Mononuclear cell (primary cell): Measurements from ENCODE around the gene ABCA4. TPM values are rescaled to one million over a fixed set of nuclear protein-coding genes. Genes with fewer than 3 reads are reported as not detected.

Experiments
- H3K27me3 ChIP-seq: 2 replicates; pipeline ENCODE4 v1.6.0; 2011; ENCODE audit warnings: low read length, control low read depth; ENCODE audit not compliant: insufficient read depth
- H3K4me1 ChIP-seq: 2 replicates; pipeline ENCODE4 v1.5.1; 2011; ENCODE audit warnings: mild to moderate bottlenecking, low read length, control low read depth; ENCODE audit not compliant: insufficient read depth
- H3K4me3 ChIP-seq: 2 replicates; pipeline ENCODE4 v1.5.1; 2011; ENCODE audit warnings: mild to moderate bottlenecking, low read length, moderate library complexity
- H3K9me3 ChIP-seq: 2 replicates; pipeline ENCODE4 v1.5.1; 2011; ENCODE audit warnings: low read depth, mild to moderate bottlenecking, control low read depth, low read length
- total RNA-seq: library from RNA; depleted of rRNA; stranded (reverse); fragments of >200 nt; gene quantifications from one replicate; pipeline ENCODE4 v1.2.3, GENCODE V29; 2012

Gene ABCA4
- total RNA-seq, 1 donor, result not detected

DNA sequence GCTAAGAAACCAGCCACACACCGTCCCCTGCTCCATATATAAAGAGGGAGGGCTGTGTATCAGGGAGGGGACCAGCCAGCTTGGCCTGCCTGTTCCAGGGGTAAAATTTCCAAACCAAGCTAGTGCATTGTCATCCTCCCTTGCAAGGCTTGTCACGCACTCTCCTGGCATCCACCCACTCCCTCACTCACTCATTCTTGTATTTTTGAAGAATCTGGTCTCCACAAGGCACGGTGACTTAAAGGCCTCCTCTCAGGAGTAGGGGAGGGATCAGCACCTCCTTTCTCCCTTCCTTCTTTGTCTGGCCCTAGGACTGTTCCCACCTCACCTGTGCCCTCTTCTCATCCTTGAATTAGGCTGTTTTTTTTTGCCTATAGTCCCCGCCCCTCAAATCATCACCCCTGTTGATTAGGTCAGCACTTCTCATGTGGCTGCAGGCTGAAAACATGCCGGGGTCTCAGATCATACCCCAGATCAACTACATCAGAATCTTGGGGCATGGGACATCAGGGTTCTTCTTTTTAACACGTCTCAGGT is 5.0 kb downstream of the ABCA4 start:
- H3K4me3 ChIP-seq, result no peak overlapping the region

DNA sequence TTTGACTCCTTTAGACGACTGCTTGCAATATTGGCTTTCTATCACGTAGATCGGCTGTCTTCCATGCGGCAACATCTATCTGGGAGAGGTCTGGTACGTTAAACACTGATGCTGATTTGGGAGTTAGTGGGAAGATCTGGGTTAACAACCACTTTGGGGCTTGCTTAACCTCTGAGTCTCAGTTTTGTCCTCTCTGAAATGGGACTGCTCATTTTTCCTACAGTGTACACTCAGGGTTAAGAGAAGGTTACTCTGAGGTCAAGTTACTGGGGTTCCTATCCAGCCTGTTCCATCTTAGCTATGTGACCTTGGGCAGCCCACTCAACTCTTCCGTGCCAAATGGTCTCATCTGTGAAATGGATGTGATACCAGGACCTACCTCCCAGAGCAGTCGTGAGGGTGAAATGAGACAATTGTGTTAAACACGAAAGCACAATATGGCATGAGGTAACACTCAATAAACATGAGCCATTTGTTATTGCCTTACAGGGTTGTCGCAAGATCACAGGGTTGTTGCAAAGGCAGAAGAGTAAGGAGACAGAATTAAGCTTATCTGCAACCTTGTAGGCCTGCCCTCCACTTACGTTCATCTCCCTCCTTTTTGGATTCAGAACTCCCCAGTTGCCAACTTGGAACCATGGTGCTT is 5.6 kb downstream of the ABCA4 start:
- Histone ChIP-seq H3K4me3 (no peak overlapping the region), H3K9me3 (no peaks in the 10 kb centered on the region), H3K27me3 (peaks cover 5% of the 10 kb centered on the region)

More for the DNA sequence above, 5.0 kb downstream of the ABCA4 start:
- Histone ChIP-seq H3K4me1 (no peaks in the 10 kb centered on the region), H3K27me3 (peaks cover 5% of the 10 kb centered on the region), H3K9me3 (no peaks in the 10 kb centered on the region)

DNA sequence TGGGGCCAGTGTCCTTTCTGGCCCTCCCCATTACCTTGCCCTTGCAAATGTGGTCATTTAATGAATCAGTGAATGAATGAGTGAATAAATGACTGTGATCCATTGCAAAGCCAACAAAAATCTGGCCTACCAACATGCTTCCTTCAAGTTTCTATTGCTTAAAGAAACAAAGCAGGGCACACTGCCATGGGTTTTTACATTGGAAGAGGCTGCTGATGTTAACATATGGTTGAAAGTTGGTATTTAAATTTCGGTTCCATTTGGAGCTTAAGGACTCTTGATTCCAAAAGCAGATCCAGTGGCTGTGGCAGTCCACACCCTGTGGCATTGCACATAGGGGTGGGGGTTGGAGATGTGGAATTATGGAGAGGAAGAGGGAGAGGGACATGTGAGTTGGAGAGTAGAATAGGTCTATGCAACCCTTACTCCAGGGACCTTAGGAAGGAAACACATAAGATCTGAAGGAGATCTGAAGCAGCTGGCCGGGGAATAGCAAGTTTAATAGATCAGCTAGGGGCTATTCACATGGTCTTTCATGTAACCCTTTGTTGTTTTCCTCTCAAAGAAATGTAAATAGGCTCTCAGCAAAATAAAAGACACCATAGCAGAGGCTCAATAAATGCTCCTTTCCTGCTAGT is 7.2 kb downstream of the ABCA4 start:
- H3K4me3 ChIP-seq, result no peak overlapping the region
- no peaks in the 10 kb centered on the region for H3K9me3 ChIP-seq
- no peaks in the 10 kb centered on the region for H3K4me1 ChIP-seq
- H3K27me3 ChIP-seq, result peaks cover 5% of the 10 kb centered on the region

More for the DNA sequence above, 5.6 kb downstream of the ABCA4 start:
- H3K4me1 ChIP-seq, result no peaks in the 10 kb centered on the region

DNA sequence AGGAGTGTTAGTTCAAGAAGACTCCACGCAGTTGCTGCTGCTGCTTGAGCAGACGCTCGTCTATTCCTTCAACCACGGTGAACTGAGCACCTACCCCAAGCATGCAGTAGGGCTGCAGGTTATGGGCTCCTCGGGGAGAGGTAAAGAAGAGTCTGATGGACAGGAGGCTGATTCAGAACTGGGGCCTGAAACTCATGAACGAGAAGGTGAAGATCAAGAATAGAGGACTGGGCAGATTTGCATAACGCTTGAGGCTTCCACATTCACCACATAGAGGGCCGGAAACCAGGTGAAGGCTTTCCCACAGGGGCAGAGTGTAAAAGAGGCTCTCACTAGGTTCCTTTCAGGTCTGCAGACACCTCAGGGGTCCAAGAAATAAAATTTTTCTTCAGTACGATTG is 9.1 kb downstream of the ABCA4 start:
- no peaks in the 10 kb centered on the region for H3K4me1 ChIP-seq
- H3K9me3 ChIP-seq, result no peaks in the 10 kb centered on the region
- peaks cover 15% of the 10 kb centered on the region for H3K27me3 ChIP-seq
- H3K4me3 ChIP-seq, result no peak overlapping the region

DNA sequence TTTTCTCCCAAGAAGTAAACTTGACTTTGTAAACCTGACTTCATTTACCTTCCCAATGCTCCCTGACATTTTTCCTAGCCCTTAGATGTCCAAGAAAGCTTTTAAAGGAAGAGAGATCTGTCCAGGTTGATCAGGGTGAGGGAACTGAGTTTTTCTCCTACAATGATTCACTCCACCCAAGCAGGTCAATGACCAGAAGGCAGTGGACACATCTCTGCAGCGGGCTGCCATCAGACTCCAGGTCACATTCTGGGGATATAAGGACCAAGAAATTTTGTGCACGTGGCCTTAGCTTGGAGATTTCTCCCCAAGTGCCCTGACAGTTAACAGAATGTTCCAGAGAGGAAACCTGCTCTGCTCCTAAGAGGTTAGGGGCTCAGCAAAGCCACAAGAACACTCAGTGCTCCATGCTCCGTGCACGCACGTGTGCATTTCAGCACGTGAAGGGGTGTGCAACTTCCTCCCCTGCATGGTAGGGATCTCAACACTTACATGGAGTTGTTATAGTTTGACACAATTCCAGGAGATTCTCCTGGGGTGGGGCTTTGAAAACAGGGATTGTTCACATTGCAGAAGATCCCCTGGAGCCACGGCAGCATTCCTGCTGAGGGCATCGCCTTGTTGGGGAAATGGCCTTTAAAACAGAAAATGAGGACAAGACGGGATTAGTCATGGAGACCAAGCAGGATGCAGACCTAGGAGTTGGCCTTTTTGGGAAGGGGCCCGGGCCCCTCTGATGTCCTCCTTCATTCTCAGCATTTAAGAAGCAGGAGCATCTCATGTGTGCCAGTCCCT is 9.8 kb downstream of the ABCA4 start:
- no peak overlapping the region for H3K4me3 ChIP-seq
- H3K27me3 ChIP-seq, result peaks cover 16% of the 10 kb centered on the region

DNA sequence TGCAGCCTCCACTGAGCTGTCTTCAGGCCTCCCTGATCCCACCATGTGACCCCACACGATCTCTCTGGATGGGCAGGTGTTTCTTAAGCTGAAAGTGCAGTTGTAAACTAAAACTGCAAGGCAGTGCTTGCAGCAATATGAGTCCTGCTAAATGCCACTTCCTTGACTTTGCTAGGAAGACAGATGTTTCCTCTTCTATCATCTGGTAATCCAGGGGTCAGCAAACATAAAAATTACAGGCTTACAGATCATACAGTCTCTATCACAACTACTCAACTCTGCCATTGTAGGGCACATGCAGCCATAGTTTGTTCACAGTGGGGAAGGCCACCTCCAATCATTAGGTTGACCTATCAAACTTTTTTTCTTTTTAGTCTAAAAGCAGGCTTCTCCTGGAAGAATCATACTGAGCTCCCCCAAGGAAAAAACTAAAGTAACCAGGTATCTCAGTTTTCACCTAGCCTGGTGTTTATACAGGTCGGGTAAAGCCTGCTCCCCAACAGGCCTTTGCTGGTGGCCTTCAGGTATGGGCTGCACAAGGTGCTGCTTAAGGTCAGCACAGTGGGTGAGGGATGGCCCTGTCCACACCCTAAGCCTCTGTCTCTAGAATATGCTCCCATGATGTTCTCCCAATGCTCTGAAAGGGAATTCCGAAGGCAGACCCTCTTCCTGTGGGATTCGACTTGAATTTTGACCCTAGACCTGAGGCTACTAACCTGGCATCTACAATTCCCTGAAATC is 10.8 kb downstream of the ABCA4 start:
- Histone ChIP-seq H3K9me3 (no peaks in the 10 kb centered on the region), H3K4me1 (no peaks in the 10 kb centered on the region), H3K27me3 (peaks cover 21% of the 10 kb centered on the region), H3K4me3 (no peak overlapping the region)

More for the DNA sequence above, 9.8 kb downstream of the ABCA4 start:
- Histone ChIP-seq H3K9me3 (no peaks in the 10 kb centered on the region), H3K4me1 (no peaks in the 10 kb centered on the region)

DNA sequence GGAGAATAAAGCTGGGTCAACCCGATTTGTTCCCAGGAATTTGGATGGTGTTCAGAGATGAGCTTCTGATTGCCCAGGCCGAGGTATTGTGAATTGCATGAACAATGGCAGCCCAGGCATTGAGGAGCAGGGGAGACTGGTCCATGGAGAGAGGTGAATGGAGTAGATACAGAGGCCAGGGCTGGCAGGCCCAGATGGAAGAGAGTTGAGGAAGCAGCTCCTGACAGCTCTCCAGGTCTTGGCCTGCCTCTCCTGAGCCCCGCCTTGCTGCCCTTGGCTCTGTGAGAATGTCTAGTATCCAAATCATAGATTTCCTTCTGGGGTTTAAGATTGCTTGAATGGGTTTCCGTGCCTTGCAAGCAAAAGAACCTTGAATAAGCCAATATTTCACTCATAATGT is 11.5 kb downstream of the ABCA4 start:
- Histone ChIP-seq H3K9me3 (no peaks in the 10 kb centered on the region), H3K4me3 (no peak overlapping the region), H3K4me1 (no peaks in the 10 kb centered on the region), H3K27me3 (peaks cover 28% of the 10 kb centered on the region)

DNA sequence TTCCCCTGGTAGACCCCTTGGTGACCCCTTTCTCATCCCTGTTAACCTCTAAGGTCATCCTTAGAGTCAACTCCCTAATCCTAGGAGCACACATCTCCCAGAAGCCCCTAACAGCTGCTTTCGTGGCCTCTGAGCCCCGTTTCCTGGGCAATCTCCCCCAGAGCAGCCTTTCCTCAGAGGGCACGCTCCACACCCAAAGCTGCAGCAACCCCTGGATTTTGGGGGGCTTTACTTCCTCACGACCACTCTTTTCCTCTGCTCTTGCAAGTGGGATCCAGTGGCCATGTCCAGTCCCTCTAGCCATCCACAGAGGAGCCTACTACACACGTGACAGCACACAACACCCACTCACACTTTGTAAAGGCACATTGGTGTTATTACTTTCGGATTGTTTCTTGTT is 13.8 kb downstream of the ABCA4 start:
- no peak overlapping the region for H3K4me3 ChIP-seq
- H3K4me1 ChIP-seq, result no peaks in the 10 kb centered on the region
- H3K9me3 ChIP-seq, result no peaks in the 10 kb centered on the region
- peaks cover 32% of the 10 kb centered on the region for H3K27me3 ChIP-seq

DNA sequence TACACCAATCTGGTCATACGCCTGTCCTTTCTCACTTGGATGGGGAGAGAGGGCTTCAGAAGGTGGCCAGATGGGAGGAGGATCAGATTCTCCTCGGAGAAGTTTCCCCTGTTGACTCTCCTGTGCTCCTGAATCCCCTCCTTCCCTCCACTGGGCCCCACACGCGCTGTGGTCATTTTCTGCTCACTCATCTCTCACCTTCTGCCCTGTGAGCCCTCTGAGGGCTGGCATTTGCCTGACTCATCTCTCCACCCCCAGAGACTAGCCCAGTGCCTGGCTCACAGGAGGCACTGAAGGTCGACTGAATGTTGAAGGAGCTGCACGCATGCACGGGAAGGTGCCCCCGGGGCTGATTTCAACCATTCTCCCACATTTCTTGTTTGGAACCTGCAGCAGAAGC is 14.2 kb downstream of the ABCA4 start:
- no peaks in the 10 kb centered on the region for H3K9me3 ChIP-seq
- H3K27me3 ChIP-seq, result peaks cover 32% of the 10 kb centered on the region
- no peak overlapping the region for H3K4me3 ChIP-seq
- no peaks in the 10 kb centered on the region for H3K4me1 ChIP-seq

DNA sequence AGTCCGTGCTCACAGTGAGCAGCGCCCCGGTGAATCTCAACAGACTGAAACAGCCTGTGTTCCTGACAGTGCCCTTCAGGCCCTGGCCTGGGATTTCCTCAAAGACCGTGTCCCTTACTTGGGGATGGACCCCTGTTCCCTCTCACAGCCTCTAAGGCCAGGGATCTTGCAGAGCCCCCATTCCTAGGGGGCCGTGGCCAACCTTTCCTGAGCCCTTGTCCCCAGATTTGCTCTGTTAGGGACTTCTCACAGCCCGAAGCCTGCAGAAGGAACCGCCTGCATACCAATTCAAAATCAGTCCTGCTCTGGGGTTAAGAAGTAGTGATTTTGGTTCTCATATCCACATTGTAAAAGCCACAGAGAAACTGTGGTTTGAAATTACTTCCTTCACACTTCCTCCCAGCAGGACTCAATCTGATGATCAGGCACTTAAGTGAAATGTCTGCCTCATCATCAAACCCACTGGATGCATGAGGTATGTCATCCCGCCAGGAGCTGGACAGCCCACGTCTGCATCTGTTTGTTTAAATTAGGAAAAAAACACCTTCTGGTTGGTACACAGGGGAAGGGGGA is 14.9 kb downstream of the ABCA4 start:
- no peak overlapping the region for H3K4me3 ChIP-seq
- H3K27me3 ChIP-seq, result peaks cover 32% of the 10 kb centered on the region
- no peaks in the 10 kb centered on the region for H3K9me3 ChIP-seq

DNA sequence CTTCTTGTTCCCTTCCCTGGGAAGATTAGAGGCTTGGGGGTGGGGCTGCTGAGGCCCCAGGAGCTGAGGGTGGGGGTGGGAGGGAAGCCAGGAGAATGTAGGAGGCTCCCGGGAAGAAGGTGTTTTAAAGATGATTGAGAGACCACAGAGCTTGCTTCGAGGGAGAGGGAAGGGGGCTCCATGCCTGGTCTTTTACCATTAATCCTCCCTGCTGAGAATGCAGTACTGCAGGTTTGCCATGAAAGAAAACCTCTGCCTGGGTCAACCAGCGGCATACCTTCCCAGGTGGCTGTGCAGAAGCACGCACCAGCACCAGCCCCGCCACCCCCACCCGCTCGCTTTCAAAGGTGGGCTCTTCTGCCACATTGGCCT is 15.4 kb downstream of the ABCA4 start:
- no peaks in the 10 kb centered on the region for H3K9me3 ChIP-seq
- peaks cover 32% of the 10 kb centered on the region for H3K27me3 ChIP-seq
- H3K4me3 ChIP-seq, result no peak overlapping the region
- H3K4me1 ChIP-seq, result no peaks in the 10 kb centered on the region

More for the DNA sequence above, 14.9 kb downstream of the ABCA4 start:
- H3K4me1 ChIP-seq, result no peaks in the 10 kb centered on the region

DNA sequence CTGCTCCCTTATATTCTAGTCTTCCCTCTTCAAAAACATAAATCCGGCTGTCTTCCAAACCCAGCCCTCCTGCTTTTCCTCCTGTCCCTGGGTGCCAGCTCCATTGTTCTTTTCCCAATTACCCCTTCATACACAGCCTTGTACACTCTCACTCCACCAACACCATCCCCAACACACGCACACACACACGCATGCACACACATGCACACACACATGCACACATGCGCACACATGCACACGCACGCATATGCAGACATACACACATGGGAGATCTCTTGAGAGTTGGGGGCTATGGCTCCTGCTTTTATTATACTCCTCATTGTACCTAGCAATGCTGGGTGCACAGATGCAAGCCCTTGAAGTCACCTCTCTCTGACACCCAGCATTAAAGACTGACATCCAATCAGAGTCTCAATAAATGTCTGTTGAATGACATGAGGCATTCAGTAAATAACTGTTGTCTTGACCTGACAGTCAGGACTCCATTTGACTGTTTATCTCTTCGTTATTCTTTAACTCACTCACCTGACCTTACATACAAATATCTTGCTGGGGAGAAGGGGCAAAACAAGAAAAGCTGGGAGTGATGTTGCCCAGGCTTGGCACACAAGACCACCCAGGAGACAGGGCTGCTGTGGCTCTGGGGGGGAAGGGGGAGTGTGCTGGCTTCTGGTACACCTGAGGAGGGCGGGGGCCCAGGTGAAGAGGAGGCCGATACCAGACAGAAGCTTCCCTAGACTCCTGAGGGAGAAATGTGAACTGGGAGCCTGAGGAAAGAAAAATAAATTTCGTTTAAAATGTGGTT is 16.0 kb downstream of the ABCA4 start:
- peaks cover 32% of the 10 kb centered on the region for H3K27me3 ChIP-seq
- no peaks in the 10 kb centered on the region for H3K9me3 ChIP-seq
- no peak overlapping the region for H3K4me3 ChIP-seq
- no peaks in the 10 kb centered on the region for H3K4me1 ChIP-seq

DNA sequence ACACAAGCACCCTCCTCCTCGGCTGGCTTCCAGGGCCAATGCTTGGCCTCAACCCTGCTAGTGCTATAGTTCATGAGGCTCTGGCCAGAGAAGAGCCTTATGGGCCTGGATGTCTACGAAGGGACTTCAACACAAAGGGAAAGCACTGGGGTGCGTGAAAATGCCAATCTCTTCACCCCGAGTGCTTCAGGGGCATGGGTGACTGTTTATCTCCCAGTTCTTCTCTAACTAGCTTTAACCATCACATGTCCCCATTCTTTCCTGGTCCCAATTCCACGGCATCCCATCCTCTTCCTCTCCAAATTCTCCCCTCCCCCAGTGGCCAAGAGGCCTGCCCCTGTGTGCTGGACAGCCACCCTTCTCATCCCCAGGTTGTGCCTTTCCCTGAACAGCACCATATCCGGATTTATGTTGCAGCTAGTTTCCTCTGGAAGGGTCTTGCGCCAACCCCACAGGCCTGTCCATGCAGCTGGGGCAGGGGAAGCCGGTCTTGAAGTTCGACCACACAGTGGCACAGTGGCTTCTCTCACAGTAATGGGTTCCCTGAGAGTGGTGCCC is 16.7 kb downstream of the ABCA4 start:
- no peaks in the 10 kb centered on the region for H3K9me3 ChIP-seq
- peaks cover 32% of the 10 kb centered on the region for H3K27me3 ChIP-seq
- no peaks in the 10 kb centered on the region for H3K4me1 ChIP-seq
- H3K4me3 ChIP-seq, result no peak overlapping the region

DNA sequence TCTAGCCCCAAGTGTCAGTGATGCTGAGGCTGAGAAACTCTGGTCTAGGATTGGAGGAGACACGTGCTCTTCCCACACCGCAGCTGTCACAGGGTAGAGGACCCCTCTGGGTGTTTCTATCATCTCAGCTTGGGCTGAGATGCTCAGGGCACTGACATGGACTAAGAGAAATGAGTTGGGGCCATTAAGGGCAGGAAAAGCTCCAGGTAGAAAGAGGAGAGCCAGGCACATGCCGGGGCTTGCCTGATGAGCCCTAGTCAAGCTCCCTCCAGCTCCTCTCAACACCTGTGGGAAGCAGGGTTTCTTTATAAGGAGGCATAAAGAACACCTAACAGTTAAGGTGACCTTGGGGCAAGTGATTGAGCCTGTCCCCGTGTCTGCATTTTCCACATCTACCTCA is 17.3 kb downstream of the ABCA4 start:
- Histone ChIP-seq H3K9me3 (no peaks in the 10 kb centered on the region), H3K4me3 (no peak overlapping the region), H3K27me3 (peaks cover 32% of the 10 kb centered on the region), H3K4me1 (no peaks in the 10 kb centered on the region)
